SU-DHL-6 (cell line): Measurements from ENCODE around the gene SMIM31.

Source experiments
- H2AFZ ChIP-seq: fragments of 200-600 bp; sonication (generic); 2 replicates; pipeline ENCODE4 v1.6.1; 2014; ENCODE audit warnings: low read depth, mild to moderate bottlenecking, moderate library complexity, mixed read lengths, antibody characterized with exemption, low read length; ENCODE audit not compliant: severe bottlenecking
- H3F3A ChIP-seq: fragments of 200-600 bp; shearing (Covaris generic); 2 replicates; pipeline ENCODE4 v1.6.0; 2016; ENCODE audit warnings: antibody characterized with exemption, mild to moderate bottlenecking; ENCODE audit not compliant: insufficient read depth
- H3K27ac ChIP-seq: fragments of 200-600 bp; sonication (generic); 2 replicates; pipeline ENCODE4 v1.5.1; 2016; ENCODE audit warnings: low read depth, mild to moderate bottlenecking, low read length, moderate library complexity, mixed read lengths
- H3K27me3 ChIP-seq: fragments of 200-600 bp; sonication (generic), shearing (Covaris generic); 2 replicates; pipeline ENCODE4 v1.6.0; 2014; ENCODE audit warnings: mild to moderate bottlenecking, low read length
- H3K36me3 ChIP-seq: fragments of 200-600 bp; sonication (generic); 2 replicates; pipeline ENCODE4 v1.6.1; 2014; ENCODE audit warnings: mild to moderate bottlenecking, low read length, mixed read lengths
- H3K4me2 ChIP-seq: fragments of 300-600, 200-600 bp; shearing (Covaris generic), sonication (generic); 2 replicates; pipeline ENCODE4 v1.6.0; 2014; ENCODE audit warnings: low read length, low read depth, mild to moderate bottlenecking; ENCODE audit not compliant: poor library complexity, severe bottlenecking
- H3K4me3 ChIP-seq: fragments of 200-600 bp; sonication (generic); 2 replicates; pipeline ENCODE4 v1.5.1; 2014; ENCODE audit warnings: antibody characterized with exemption, low read length, mild to moderate bottlenecking, mixed read lengths; ENCODE audit not compliant: insufficient read depth, poor library complexity, severe bottlenecking
- H3K79me2 ChIP-seq: fragments of 200-600 bp; sonication (generic); 2 replicates; pipeline ENCODE4 v1.6.1; 2014; ENCODE audit warnings: mild to moderate bottlenecking, low read length, moderate library complexity; ENCODE audit not compliant: insufficient read depth
- H3K9ac ChIP-seq: fragments of 200-600 bp; sonication (generic); 2 replicates; pipeline ENCODE4 v1.7.0; 2014; ENCODE audit warnings: mild to moderate bottlenecking, low read length
- H3K9me2 ChIP-seq: fragments of 200-600 bp; sonication (generic); replicated peaks from 2 replicates; pipeline ENCODE4 v1.6.1; 2014; ENCODE audit warnings: low read length; ENCODE audit not compliant: insufficient read depth
- H3K9me3 ChIP-seq: fragments of 200-600 bp; sonication (generic); 2 replicates; pipeline ENCODE4 v1.6.1; 2014; ENCODE audit warnings: low read length, mixed read lengths; ENCODE audit not compliant: insufficient read depth
- H4K20me1 ChIP-seq: fragments of 200-600 bp; sonication (generic); 2 replicates; pipeline ENCODE4 v1.6.1; 2014; ENCODE audit warnings: low read depth, mild to moderate bottlenecking, antibody characterized with exemption, low read length, moderate library complexity, mixed read lengths
- EZH2phosphoT487 ChIP-seq: fragments of 200-600 bp; sonication (generic), shearing (Covaris generic); conservative IDR thresholded peaks from 2 replicates; pipeline ENCODE4 v1.6.1; 2018; ENCODE audit warnings: mild to moderate bottlenecking, antibody characterized with exemption, low read length, moderate library complexity, mixed read lengths
- TF ChIP-seq, protein P1 (sequence below): fragments of 200-600 bp; sonication (generic); IDR thresholded peaks from one replicate; pipeline ENCODE4 v1.5.1; 2017; ENCODE audit warnings: antibody characterized with exemption, mild to moderate bottlenecking, low read length, moderate library complexity; ENCODE audit not compliant: insufficient read depth, poor library complexity, severe bottlenecking

SMIM31 gene

DNA sequence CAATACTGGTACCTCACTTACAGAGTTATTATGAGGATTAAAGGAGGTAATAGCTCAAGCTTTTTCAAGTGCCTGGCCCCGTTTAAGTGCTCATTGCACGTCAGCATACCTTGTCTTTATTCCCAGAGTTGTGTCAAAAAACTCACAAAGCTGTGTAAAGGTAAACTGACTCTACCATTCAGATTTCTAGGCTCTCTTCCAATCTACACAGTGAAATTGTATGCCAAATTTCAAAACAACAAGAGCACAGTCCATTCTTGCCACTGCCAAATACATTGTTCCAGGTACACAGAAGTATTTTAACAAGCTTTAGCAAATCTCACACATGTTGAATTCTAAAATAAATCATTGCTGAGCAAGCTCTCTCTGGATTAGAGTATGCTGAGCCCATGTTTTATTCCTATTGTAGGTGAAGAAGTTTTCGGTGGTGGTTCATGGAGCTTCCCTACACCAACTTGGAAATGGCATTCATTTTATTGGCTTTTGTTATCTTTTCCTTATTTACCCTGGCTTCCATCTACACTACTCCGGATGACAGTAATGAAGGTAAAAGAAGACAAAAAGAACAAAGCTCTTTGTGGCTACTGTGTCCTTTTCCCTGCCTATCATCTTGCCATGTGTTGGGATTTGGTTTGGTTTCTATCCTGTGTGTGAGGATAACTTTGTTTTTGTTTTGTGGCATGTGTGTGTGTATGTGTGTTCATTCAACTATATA, 16.2 kb downstream of the SMIM31 start:
- Histone ChIP-seq H3K4me3 (no peak overlapping the region), H3K9me2 (no peaks in the 10 kb centered on the region), H3F3A (no peaks in the 10 kb centered on the region), H3K36me3 (no peaks in the 10 kb centered on the region), H3K27ac (no peak overlapping the region), H2AFZ (no peak overlapping the region), H3K27me3 (no peaks in the 10 kb centered on the region), H4K20me1 (no peaks in the 10 kb centered on the region), H3K9ac (no peak overlapping the region), H3K79me2 (no peaks in the 10 kb centered on the region), H3K9me3 (no peaks in the 10 kb centered on the region), H3K4me2 (no peak overlapping the region)
- no peak for TF ChIP-seq EZH2phosphoT487
- TF ChIP-seq, protein P1, sequence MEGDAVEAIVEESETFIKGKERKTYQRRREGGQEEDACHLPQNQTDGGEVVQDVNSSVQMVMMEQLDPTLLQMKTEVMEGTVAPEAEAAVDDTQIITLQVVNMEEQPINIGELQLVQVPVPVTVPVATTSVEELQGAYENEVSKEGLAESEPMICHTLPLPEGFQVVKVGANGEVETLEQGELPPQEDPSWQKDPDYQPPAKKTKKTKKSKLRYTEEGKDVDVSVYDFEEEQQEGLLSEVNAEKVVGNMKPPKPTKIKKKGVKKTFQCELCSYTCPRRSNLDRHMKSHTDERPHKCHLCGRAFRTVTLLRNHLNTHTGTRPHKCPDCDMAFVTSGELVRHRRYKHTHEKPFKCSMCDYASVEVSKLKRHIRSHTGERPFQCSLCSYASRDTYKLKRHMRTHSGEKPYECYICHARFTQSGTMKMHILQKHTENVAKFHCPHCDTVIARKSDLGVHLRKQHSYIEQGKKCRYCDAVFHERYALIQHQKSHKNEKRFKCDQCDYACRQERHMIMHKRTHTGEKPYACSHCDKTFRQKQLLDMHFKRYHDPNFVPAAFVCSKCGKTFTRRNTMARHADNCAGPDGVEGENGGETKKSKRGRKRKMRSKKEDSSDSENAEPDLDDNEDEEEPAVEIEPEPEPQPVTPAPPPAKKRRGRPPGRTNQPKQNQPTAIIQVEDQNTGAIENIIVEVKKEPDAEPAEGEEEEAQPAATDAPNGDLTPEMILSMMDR: no peak

DNA sequence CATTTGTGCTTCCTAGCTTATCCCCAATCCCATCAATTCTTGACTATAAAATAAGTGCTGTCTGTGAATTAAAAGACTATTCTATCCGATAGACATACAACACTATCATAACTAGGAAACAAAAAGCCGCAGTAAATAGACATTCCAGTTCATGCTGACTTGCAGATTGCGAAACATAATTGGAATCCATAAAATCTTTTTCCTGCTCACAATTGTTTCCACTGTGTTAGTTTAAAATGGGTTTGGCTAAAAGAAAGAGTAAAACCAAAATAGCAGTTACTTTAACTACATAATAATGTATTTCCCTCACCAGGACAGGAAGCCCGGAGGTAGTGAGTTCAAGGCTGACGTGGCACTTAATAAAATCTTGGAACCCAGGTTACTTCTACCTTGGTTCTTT, 17.2 kb downstream of the SMIM31 start:
- Histone ChIP-seq H3F3A (no peaks in the 10 kb centered on the region), H3K4me3 (no peak overlapping the region), H3K4me2 (no peak overlapping the region), H3K27me3 (no peaks in the 10 kb centered on the region), H3K9me3 (no peaks in the 10 kb centered on the region), H3K36me3 (no peaks in the 10 kb centered on the region), H3K79me2 (no peaks in the 10 kb centered on the region), H4K20me1 (no peaks in the 10 kb centered on the region), H2AFZ (no peak overlapping the region), H3K27ac (no peak overlapping the region), H3K9me2 (no peaks in the 10 kb centered on the region), H3K9ac (no peak overlapping the region)
- TF ChIP-seq, protein P1: no peak
- no peak for TF ChIP-seq EZH2phosphoT487

DNA sequence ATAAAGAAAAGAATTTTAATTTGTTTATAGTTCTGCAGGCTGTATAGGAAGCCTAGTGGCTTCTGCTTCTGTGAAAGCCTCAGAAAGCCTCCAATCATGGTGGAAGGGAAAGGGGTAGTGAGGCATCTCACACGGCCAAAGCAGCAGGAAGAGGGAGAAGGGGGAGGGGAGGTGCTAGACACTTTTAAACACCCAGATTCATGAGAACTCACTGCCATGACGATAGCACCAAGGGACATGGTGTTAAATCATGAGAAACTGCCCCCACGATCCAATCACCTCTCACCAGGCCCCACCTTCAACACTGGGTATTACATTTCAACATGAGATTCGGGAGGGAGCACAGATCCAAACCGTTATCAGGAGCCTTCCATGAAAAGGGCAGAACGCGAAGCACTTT, 18.1 kb downstream of the SMIM31 start:
- H3K36me3 ChIP-seq: no peaks in the 10 kb centered on the region
- TF ChIP-seq, protein P1: no peak
- no peak for TF ChIP-seq EZH2phosphoT487
- no peak overlapping the region for H2AFZ ChIP-seq
- no peaks in the 10 kb centered on the region for H3F3A ChIP-seq
- H3K79me2 ChIP-seq: no peaks in the 10 kb centered on the region
- H3K9me2 ChIP-seq: no peaks in the 10 kb centered on the region
- H3K4me3 ChIP-seq: no peak overlapping the region
- H3K27me3 ChIP-seq: no peaks in the 10 kb centered on the region
- H3K9me3 ChIP-seq: no peaks in the 10 kb centered on the region
- no peak overlapping the region for H3K4me2 ChIP-seq
- no peaks in the 10 kb centered on the region for H4K20me1 ChIP-seq
- no peak overlapping the region for H3K27ac ChIP-seq
- H3K9ac ChIP-seq: no peak overlapping the region
